ENCODE measurements around the gene SPATA13. TPM values are rescaled to one million over a fixed set of nuclear protein-coding genes. Genes with fewer than 3 reads are reported as not detected.

SPATA13 gene
- total RNA-seq, 1 donor from 2014 or later: 38.2 TPM

- Histone ChIP-seq H3K4me3 (no peak overlapping the region), H3K9me3 (no peaks in the 10 kb centered on the region), H3K27ac (no peak overlapping the region), H3K27me3 (no peaks in the 10 kb centered on the region), H3K4me1 (no peaks in the 10 kb centered on the region), H3K36me3 (no peaks in the 10 kb centered on the region)
- TF ChIP-seq CTCF (IDR thresholded peaks at IDR 0.05): no peak
- intact Hi-C loops (cut with DNase I): no loop called here
- no peak for DNase-seq (ENCODE audit: low spot score in 2 of 2)
Observed at GRCh38 chr13:24249624-24250023, 89.1 kb downstream of the SPATA13 start.

GRCh38 chr13:24250376-24251057 lies 90.0 kb downstream of the SPATA13 start:
- no peaks in the 10 kb centered on the region for H3K27me3 ChIP-seq

GRCh38 chr13:24251525-24251924 lies 91.0 kb downstream of the SPATA13 start:
- H3K4me3 ChIP-seq: no peak overlapping the region
- H3K36me3 ChIP-seq: no peaks in the 10 kb centered on the region
- TF ChIP-seq CTCF (IDR thresholded peaks at IDR 0.05): no peak
- no peaks in the 10 kb centered on the region for H3K9me3 ChIP-seq
- DNase-seq (ENCODE audit: low spot score in 2 of 2): no peak
- no peaks in the 10 kb centered on the region for H3K4me1 ChIP-seq
- no peaks in the 10 kb centered on the region for H3K27me3 ChIP-seq
- H3K27ac ChIP-seq: no peak overlapping the region
- intact Hi-C loops (cut with DNase I): no loop called here

More at GRCh38 chr13:24250376-24251057, 90.0 kb downstream of the SPATA13 start:
- intact Hi-C loops (cut with DNase I): no loop called here
- Histone ChIP-seq H3K9me3 (no peaks in the 10 kb centered on the region), H3K4me3 (no peak overlapping the region), H3K4me1 (no peaks in the 10 kb centered on the region), H3K27ac (no peak overlapping the region), H3K36me3 (no peaks in the 10 kb centered on the region)
- no peak for DNase-seq (ENCODE audit: low spot score in 2 of 2)
- TF ChIP-seq CTCF (IDR thresholded peaks at IDR 0.05): no peak

- H3K27ac ChIP-seq: no peak overlapping the region
- H3K4me1 ChIP-seq: no peaks in the 10 kb centered on the region
- no peaks in the 10 kb centered on the region for H3K36me3 ChIP-seq
- intact Hi-C loops (cut with DNase I): no loop called here
- H3K27me3 ChIP-seq: no peaks in the 10 kb centered on the region
- no peak overlapping the region for H3K4me3 ChIP-seq
- no peak for DNase-seq (ENCODE audit: low spot score in 2 of 2)
- H3K9me3 ChIP-seq: no peaks in the 10 kb centered on the region
- TF ChIP-seq CTCF (IDR thresholded peaks at IDR 0.05): no peak
Observed at GRCh38 chr13:24252136-24252535, 91.6 kb downstream of the SPATA13 start.

GRCh38 chr13:24253520-24254145 lies 93.1 kb downstream of the SPATA13 start:
- TF ChIP-seq CTCF (IDR thresholded peaks at IDR 0.05): no peak
- Histone ChIP-seq H3K4me1 (no peaks in the 10 kb centered on the region), H3K27ac (no peak overlapping the region), H3K9me3 (no peaks in the 10 kb centered on the region), H3K36me3 (no peaks in the 10 kb centered on the region), H3K4me3 (no peak overlapping the region), H3K27me3 (no peaks in the 10 kb centered on the region)
- no peak for DNase-seq (ENCODE audit: low spot score in 2 of 2)
- intact Hi-C loops (cut with DNase I): no loop called here

Measured in ascending aorta (tissue), 2 donors.